ENCODE measurements around the gene TMEM59L. TPM values are rescaled to one million over a fixed set of nuclear protein-coding genes. Genes with fewer than 3 reads are reported as not detected.
A peak's percentile ranks its signal among the peaks of the same experiment; 100 is the strongest.

The TMEM59L gene
- total RNA-seq, 1 experiment from 2014 or later: 0.05 TPM

DNA sequence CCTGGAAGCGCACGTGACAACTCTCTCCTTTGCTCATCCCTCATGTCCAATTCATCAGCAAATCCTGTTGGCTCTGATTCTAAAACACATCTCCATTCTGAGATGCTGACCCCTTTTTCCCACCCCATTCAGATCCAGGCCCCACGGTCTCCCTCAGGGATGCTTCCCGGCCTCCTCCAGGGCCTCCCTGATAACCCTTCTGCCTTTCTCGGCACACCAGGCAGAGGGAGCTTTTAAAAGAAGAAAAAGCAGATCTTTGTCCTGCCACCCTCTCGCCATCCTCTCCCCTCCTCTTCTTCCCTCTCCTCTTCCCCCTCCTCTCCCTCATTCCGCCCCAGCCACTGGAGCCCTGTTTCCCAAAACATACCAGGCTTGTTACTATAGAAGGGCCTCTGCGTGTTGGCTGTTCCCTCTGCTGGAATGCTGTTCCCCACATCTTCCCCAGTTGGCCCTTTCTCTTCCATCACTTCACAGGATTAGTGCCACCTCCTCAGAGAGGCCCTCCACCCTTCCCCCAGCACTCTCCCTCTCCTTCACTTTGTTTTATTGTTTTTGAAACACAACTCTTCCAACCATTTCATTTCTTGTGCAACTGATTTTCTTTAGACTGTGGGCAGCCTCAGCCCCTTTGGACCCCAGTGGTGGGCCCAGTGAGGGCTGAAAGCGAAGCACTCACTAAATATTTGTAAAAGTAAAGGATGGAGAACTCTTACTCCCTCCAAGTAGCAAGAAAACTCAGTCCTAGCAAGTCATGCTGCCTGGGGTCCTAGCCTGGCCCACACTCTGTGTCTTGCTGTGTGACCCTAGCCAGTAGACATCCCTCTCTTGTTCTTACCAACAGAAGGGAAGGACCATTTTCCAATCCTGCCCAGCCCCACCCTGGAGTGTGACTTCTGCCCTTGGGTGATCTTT, 3.6 kb upstream of the TMEM59L start:
- no peak for DNase-seq (ENCODE audit: low read depth)

GRCh38 chr19:18609717-18610051, 3.0 kb upstream of the TMEM59L start:
- DNase-seq (ENCODE audit: low read depth): no peak

GRCh38 chr19:18610245-18610555, 2.5 kb upstream of the TMEM59L start:
- DNase-seq (ENCODE audit: low read depth): no peak

GRCh38 chr19:18610556-18611326, 1.9 kb upstream of the TMEM59L start:
- no peak for DNase-seq (ENCODE audit: low read depth)

GRCh38 chr19:18611327-18612050, 1.2 kb upstream of the TMEM59L start:
- no peak for DNase-seq (ENCODE audit: low read depth)

DNA sequence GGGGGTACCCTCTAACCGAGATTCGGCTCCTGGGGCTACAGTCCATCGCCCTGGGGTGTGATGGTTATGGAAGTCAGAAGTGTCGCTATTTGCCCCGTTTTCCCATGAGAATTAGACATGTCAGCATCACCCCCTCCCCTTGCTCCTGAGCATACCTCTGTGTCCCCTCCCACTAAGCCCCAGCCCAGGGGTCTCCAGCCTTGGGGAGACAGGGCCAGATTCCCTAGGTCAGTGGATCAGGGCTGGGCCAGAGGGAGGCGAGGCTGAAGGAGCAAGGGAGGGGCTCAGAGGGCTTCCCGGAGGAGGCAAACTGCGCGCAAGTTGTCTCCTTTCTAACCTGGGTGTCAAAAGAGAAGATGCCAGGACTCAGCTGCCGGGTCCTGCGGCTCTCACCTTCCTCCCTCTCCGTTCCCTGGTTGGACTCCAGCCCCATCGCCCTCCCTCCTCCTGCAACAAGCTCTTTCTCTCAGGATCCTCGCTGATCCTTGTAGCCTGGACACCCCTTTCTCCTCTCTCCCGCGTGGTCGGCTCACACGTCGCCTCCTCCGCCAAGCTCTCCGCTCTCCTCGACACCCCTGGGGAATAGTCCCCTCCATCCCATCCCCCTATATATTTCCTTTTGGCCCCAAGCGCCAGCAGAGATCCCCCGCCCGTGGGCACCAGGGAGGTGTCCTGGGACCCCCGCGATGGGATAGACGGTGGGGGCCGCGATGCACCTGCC, 459 bp upstream of the TMEM59L start:
- DNase-seq (ENCODE audit: low read depth): no peak

DNA sequence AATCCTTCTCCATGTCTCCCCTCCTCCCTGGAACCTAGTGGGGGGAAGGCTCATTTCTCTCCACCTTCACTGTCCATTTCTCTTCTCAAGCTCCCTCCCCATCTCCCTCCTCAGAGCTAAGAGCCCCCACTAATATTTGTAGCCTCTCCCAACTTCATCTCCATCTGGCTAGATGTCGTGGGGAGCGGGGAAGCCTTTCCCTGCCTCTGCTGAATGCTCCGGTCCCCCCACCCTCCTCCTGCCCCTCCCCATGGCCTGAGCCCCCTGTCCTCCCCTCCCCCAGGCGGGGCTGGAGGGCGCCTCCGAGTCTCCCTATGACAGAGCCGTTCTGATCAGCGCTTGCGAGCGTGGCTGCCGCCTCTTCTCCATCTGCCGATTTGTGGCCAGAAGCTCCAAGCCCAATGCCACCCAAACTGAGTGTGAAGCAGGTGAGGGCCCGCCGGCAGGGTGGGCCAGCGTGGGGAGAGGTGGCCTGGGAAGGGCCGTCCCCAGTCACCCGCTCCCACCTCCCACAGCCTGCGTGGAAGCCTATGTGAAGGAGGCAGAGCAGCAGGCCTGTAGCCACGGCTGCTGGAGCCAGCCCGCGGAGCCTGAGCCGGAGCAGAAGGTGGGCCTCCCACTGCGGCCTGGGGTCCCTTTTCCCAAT, 1.0 kb downstream of the TMEM59L start:
- DNase-seq (ENCODE audit: low read depth): no peak

GRCh38 chr19:18616023-18616422, 3.4 kb downstream of the TMEM59L start:
- DNase-seq (ENCODE audit: low read depth): no peak

DNA sequence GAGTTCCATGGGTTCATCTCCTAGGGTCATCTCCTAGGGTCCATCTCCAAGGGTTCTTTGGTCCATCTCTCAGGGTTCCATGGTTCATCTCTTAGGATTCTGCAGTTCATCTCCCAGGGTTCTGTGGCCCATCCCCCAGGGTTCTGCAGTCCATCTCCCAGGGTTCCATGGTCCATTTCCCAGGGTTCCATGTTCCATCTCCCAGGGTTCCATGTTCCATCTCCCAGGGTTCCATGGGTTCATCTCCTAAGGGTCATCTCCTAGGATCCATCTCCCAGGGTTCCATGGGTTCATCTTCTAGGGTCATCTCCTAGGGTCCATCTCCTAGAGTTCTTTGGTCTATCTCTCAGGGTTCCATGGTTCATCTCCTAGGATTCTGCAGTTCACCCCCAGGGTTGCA, 4.9 kb downstream of the TMEM59L start:
- DNase-seq (ENCODE audit: low read depth): no peak

DNA sequence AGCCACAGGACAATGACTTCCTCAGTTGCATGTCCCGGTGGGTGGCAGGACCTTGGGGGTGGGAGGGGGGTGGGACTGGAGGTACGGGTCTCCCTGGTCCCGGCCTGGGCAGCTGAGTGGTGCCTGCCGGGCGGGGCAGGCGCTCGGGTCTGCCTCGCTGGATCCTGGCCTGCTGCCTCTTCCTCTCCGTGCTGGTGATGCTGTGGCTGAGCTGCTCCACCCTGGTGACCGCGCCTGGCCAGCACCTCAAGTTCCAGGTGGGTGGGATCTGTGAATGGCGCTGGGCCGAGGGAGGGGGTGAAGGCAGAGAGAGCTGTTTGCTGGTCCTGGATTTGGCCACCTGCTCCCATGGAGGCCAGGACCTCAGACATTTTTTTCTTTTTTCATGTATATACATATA, 5.6 kb downstream of the TMEM59L start:
- DNase-seq (ENCODE audit: low read depth): no peak

DNA sequence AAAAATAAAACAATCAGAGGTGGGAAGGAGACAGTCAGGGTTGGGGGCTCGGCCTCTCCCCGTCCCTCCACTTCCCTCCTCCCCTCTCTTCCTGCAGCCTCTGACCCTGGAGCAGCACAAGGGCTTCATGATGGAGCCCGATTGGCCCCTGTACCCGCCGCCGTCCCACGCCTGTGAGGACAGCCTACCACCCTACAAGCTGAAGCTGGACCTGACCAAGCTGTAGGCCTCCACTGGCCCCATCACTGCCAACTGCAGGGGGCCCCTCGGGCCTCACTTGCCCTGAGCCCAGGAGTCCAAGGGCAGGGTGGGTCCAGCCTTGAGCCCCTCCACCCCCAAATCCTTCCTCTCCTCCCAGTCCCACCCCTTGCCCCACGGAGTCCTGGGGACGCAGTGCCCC, 7.6 kb downstream of the TMEM59L start:
- DNase-seq (ENCODE audit: low read depth): no peak

DNA sequence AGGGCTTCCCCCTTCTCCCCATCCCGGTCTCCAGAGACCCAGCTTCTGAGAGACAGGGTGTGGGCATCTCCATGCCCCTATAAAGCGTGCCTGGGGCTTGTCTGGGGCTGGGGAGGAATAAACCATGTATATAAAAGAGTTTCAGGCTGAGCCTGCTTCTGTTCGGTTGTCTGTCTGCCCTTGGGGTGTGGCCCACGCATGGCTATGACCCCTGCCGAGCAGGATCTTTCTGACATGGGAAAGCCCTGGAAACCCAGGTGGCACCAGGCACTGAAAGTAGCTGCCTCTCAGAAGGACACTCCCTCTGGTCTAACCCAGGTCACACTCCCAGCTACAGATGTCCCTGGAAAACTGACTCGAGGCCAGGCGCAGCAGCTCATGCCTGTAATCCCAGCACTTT, 8.2 kb downstream of the TMEM59L start:
- DNase-seq (ENCODE audit: low read depth): no peak

GRCh38 chr19:18626906-18627305, 14.2 kb downstream of the TMEM59L start:
- no peak for DNase-seq (ENCODE audit: low read depth)

- DNase-seq (ENCODE audit: low read depth): no peak
These were observed 16.8 kb downstream of the TMEM59L start for GRCh38 chr19:18629166-18630088.

- DNase-seq (ENCODE audit: low read depth): no peak
These were observed 20.7 kb downstream of the TMEM59L start for GRCh38 chr19:18633321-18633720.

DNA sequence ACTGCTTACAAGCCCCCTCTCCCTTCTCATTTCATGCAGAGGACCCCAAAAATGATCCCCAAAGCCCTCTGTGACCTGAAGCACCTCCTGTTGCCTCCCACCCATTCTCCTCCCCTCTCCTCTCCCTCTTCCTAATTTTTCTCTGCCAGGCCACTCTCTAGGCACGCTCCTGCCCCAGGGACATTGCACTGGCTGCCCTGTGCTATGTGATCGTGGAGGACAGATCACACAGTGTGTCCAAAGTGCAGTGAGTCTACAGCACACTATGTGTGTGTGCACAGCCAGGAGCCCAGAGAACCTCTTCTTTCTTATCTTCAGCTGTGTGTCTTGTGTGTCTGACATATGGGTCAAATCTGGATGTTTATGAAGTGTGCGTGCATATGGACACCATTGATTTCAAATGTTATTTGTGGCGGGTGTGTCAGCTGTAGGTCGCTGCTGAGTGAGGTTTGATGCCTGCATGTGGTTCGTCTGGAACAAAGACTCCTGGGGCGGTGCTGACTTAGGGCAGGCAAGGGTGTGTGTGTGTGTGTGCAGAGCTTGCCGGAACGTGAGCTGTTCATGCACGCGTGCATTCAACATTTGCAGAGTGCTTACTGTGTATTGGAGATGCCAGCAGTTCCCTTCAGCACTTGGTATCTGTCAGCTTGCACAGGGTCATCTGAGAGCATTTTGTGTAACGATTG, 22.1 kb downstream of the TMEM59L start:
- no peak for DNase-seq (ENCODE audit: low read depth)

GRCh38 chr19:18635831-18636182, 23.1 kb downstream of the TMEM59L start:
- DNase-seq (ENCODE audit: low read depth): no peak

DNA sequence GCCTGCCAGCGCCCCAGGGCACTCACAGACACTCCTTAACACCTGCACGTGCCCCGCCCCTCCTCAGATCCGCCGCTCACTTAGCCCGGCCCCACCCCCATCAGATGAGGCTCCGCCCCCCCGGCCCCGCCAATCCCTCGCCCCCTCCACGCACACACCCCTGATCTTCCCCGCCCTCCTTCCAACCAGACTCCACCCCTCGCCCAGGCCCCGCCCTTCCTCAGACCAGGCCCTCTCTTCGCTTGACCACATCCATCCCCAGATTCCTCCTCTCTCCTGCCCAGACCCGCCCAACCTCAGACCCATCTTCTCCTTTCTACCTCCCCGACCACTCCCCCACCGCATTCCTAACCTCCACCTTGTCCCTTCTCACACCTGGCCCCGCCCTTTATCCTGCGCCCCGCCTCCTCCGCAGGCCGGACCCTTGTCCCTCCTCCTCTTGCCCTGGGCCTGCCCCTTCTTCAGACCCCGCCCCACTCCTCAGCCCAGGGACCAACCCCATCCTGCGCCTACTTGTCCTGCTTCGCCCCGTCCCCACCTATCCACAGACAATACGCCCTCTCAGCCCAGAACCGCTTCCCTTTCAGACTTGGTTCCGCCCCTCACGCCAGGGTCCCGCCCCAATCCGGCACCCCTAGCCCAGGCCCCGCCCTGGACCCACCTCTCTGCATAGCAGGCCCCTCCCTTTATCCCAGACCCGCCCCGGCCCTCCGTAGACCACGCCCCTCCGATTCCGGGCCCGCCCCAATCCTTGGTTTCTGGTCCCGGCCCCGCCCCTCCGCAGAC, 23.7 kb downstream of the TMEM59L start:
- peak; percentile 93 for DNase-seq (ENCODE audit: low read depth)

Data from M059J (cell line).